ENCODE measurements around the gene DTHD1. TPM values are rescaled to one million over a fixed set of nuclear protein-coding genes. Genes with fewer than 3 reads are reported as not detected.

The DTHD1 gene
- total RNA-seq, 1 donor from 2014 or later: not detected

DNA sequence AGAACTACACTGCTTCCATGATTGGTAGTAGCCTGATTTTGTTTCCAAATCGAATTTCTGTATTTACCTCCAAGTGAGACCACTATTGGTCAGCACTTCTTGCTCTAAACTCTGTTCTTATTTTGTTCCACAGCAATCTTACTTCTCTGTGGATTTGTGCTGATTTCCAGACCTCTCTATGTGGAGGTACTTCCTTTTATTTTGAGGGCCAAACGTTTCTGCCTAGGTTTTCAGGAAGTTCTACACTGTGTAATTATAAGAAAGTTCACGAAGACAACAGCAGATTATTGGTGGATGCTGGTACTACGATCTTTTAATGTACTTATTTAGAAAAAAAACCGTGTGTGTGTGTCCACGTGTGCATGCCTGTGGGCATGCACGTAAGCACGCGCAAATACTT is 46.7 kb downstream of the DTHD1 start:
- H4K20me1 ChIP-seq (ENCODE audit: low read depth): no peaks in the 10 kb centered on the region
- DNase-seq (ENCODE audit: low spot score): no peak
- H3K9me3 ChIP-seq (ENCODE audit: low read depth): no peaks in the 10 kb centered on the region
- no peak overlapping the region for H2AFZ ChIP-seq (replicated peaks)
- no peak overlapping the region for H3K4me2 ChIP-seq
- H3K27me3 ChIP-seq: no peaks in the 10 kb centered on the region
- no peak for TF ChIP-seq EZH2phosphoT487 (IDR thresholded peaks at IDR 0.05)
- TF ChIP-seq, protein P1, sequence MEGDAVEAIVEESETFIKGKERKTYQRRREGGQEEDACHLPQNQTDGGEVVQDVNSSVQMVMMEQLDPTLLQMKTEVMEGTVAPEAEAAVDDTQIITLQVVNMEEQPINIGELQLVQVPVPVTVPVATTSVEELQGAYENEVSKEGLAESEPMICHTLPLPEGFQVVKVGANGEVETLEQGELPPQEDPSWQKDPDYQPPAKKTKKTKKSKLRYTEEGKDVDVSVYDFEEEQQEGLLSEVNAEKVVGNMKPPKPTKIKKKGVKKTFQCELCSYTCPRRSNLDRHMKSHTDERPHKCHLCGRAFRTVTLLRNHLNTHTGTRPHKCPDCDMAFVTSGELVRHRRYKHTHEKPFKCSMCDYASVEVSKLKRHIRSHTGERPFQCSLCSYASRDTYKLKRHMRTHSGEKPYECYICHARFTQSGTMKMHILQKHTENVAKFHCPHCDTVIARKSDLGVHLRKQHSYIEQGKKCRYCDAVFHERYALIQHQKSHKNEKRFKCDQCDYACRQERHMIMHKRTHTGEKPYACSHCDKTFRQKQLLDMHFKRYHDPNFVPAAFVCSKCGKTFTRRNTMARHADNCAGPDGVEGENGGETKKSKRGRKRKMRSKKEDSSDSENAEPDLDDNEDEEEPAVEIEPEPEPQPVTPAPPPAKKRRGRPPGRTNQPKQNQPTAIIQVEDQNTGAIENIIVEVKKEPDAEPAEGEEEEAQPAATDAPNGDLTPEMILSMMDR (IDR thresholded peaks at IDR 0.05): no peak
- TF ChIP-seq EZH2 (IDR thresholded peaks at IDR 0.05): no peak
- H3K4me3 Mint-ChIP-seq: no peak overlapping the region
- no peaks in the 10 kb centered on the region for H3K36me3 ChIP-seq
- no peaks in the 10 kb centered on the region for H3F3A ChIP-seq (ENCODE audit: low read depth)
- no peak overlapping the region for H3K9ac ChIP-seq
- H3K4me3 ChIP-seq: no peak overlapping the region
- no peaks in the 10 kb centered on the region for H3K79me2 ChIP-seq (ENCODE audit: low read depth)
- H3K9me3 Mint-ChIP-seq: no peaks in the 10 kb centered on the region
- H3K36me3 Mint-ChIP-seq: no peaks in the 10 kb centered on the region
- H3K4me1 ChIP-seq: no peaks in the 10 kb centered on the region
- no peak overlapping the region for H3K27ac ChIP-seq
- H3K27me3 Mint-ChIP-seq (ENCODE audit: insufficient read depth, low read depth): no peaks in the 10 kb centered on the region
- peaks cover 10% of the 10 kb centered on the region for H3K4me1 Mint-ChIP-seq
- no peak overlapping the region for H3K27ac Mint-ChIP-seq

DNA sequence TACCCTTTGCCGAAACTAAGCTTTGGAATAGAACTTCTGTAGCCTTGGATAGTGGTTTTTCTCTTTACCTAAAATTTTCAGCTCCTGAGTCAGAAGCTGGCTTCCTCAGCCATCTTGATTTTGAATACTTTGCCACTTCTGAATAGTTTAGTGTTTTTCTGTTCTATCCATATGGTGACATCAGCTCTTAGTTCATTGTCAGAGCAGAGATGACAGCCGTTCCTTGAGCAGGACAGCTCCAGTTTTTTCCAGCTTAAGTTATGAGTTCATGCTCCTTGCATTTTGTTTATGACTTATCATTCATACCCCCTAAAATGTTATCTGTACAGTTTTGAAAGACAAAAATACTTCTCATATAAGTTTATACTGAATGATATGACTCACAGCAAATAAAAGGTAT is 47.8 kb downstream of the DTHD1 start:
- H3K27ac ChIP-seq: no peak overlapping the region
- no peak overlapping the region for H3K4me3 ChIP-seq
- H3K4me1 Mint-ChIP-seq: peaks cover 10% of the 10 kb centered on the region
- no peaks in the 10 kb centered on the region for H3K79me2 ChIP-seq (ENCODE audit: low read depth)
- no peaks in the 10 kb centered on the region for H3K27me3 Mint-ChIP-seq (ENCODE audit: insufficient read depth, low read depth)
- no peaks in the 10 kb centered on the region for H3K4me1 ChIP-seq
- H3K4me3 Mint-ChIP-seq: no peak overlapping the region
- no peaks in the 10 kb centered on the region for H3K9me3 Mint-ChIP-seq
- H3K36me3 ChIP-seq: no peaks in the 10 kb centered on the region
- no peak for DNase-seq (ENCODE audit: low spot score)
- no peaks in the 10 kb centered on the region for H3K27me3 ChIP-seq
- no peak for TF ChIP-seq EZH2 (IDR thresholded peaks at IDR 0.05)
- TF ChIP-seq EZH2phosphoT487 (IDR thresholded peaks at IDR 0.05): no peak
- TF ChIP-seq, protein P1 (IDR thresholded peaks at IDR 0.05): no peak
- no peak overlapping the region for H2AFZ ChIP-seq (replicated peaks)
- H3K9me3 ChIP-seq (ENCODE audit: low read depth): no peaks in the 10 kb centered on the region
- H3K27ac Mint-ChIP-seq: no peak overlapping the region
- H3F3A ChIP-seq (ENCODE audit: low read depth): no peaks in the 10 kb centered on the region
- H3K9ac ChIP-seq: no peak overlapping the region
- no peaks in the 10 kb centered on the region for H4K20me1 ChIP-seq (ENCODE audit: low read depth)
- H3K36me3 Mint-ChIP-seq: no peaks in the 10 kb centered on the region
- H3K4me2 ChIP-seq: no peak overlapping the region

DNA sequence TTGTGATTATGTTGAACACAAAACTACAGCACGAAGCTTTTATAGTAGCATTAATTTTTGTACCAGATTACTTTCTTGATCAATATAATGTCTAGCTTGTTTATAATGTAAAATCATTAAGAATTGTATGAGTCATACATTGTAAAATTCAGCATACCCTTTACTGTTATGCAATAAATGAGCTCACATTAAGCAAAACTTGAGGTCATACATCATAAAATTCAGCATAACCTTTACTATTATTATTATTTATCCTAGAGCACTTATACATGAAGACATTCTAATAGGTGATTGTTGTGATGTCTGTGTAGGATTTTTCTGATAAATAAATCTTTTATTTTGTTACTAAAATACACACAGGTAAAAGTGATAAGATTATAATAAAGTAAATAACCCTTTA is 49.4 kb downstream of the DTHD1 start:
- Mint-ChIP-seq H3K36me3 (no peaks in the 10 kb centered on the region), H3K27me3 (ENCODE audit: insufficient read depth, low read depth) (no peaks in the 10 kb centered on the region), H3K4me3 (no peak overlapping the region), H3K4me1 (peaks cover 6% of the 10 kb centered on the region), H3K27ac (no peak overlapping the region), H3K9me3 (no peaks in the 10 kb centered on the region)
- Histone ChIP-seq H3K36me3 (no peaks in the 10 kb centered on the region), H3K9ac (no peak overlapping the region), H3K4me1 (no peaks in the 10 kb centered on the region), H2AFZ (replicated peaks) (no peak overlapping the region), H3K27ac (no peak overlapping the region), H3K27me3 (no peaks in the 10 kb centered on the region), H3K79me2 (ENCODE audit: low read depth) (no peaks in the 10 kb centered on the region), H3F3A (ENCODE audit: low read depth) (no peaks in the 10 kb centered on the region), H3K4me2 (no peak overlapping the region), H3K4me3 (no peak overlapping the region), H3K9me3 (ENCODE audit: low read depth) (no peaks in the 10 kb centered on the region), H4K20me1 (ENCODE audit: low read depth) (no peaks in the 10 kb centered on the region)
- no peak for TF ChIP-seq EZH2 (IDR thresholded peaks at IDR 0.05)
- TF ChIP-seq, protein P1 (IDR thresholded peaks at IDR 0.05): no peak
- TF ChIP-seq EZH2phosphoT487 (IDR thresholded peaks at IDR 0.05): no peak
- DNase-seq (ENCODE audit: low spot score): no peak

Data from neural progenitor cell (in vitro differentiated cells).